K562 (cell line): ENCODE results near the gene CYBRD1. TPM values are rescaled to one million over a fixed set of nuclear protein-coding genes. Genes with fewer than 3 reads are reported as not detected.

Experiments
- ELF1 ChIP-seq: fragments of 200-800 bp; sonication (Bioruptor generic); IDR thresholded peaks from 2 replicates; pipeline ENCODE4 v1.6.1; 2016; ENCODE audit warnings: missing genetic modification characterization, missing compliant biosample characterization
- HNRNPH1 ChIP-seq: fragments of 200-400 bp; formaldehyde crosslinking; optimal IDR thresholded peaks from 2 replicates; pipeline ENCODE3; 2017; ENCODE audit warnings: low read depth, mild to moderate bottlenecking, low read length, moderate library complexity
- MAZ ChIP-seq, 2 experiments: fragments of 450-650 bp in 1 of 2; sonication (generic) in 1 of 2; formaldehyde crosslinking; IDR thresholded peaks in 1 of 2; conservative IDR thresholded peaks in 1 of 2; 2 replicates each; pipeline versions ENCODE4 v1.4.0 to v1.5.0; 2020; ENCODE audit warnings: mild to moderate bottlenecking in 1 of 2, missing genetic modification reagents in 1 of 2
- NR2C2 ChIP-seq, 2 experiments: fragments of 200-800 bp in 1 of 2; sonication (Bioruptor generic) in 1 of 2; sonication (generic) in 1 of 2; formaldehyde crosslinking in 1 of 2; IDR thresholded peaks; 2 replicates each; pipeline versions ENCODE4 v1.6.1 to v1.8.0; 2016 to 2022; ENCODE audit warnings: mild to moderate bottlenecking in 1 of 2, missing compliant biosample characterization in 1 of 2, missing genetic modification characterization in 1 of 2, missing genetic modification reagents in 1 of 2
- POLR2AphosphoS2 ChIP-seq: IDR thresholded peaks from 2 replicates; pipeline ENCODE4 v1.6.1; 2012; ENCODE audit warnings: low read length, improper control_type of control experiment
- POLR2B ChIP-seq: fragments of 450-650 bp; IDR thresholded peaks from 2 replicates; pipeline ENCODE4 v1.6.1; 2018; ENCODE audit warnings: low read depth; ENCODE audit not compliant: partially characterized antibody
- SAFB ChIP-seq: fragments of 200-400 bp; formaldehyde crosslinking; IDR thresholded peaks from 2 replicates; pipeline ENCODE4 v1.6.1; 2017; ENCODE audit warnings: low read depth, low read length, borderline replicate concordance
- SNIP1 ChIP-seq: fragments of 450-650 bp; IDR thresholded peaks from 2 replicates; pipeline ENCODE4 v1.7.1; 2017; ENCODE audit warnings: low read depth, mild to moderate bottlenecking
- ZBTB1 ChIP-seq: sonication (generic); formaldehyde crosslinking; IDR thresholded peaks from 2 replicates; pipeline ENCODE4 v1.8.1; 2023; ENCODE audit warnings: missing genetic modification reagents, low read depth, mild to moderate bottlenecking, borderline replicate concordance
- ZKSCAN3 ChIP-seq: fragments of 250-450 bp; sonication (Bioruptor Pico); IDR thresholded peaks from 2 replicates; pipeline ENCODE4 v1.4.0; 2020
- polyA plus RNA-seq, 8 experiments: library from polyadenylated mRNA; depleted of rRNA in 4 of 8; stranded (reverse) in 5 of 8; unstranded in 3 of 8; fragments of >200 nt; fragmentation: Nextera tagmentation in 2 of 8; fragmentation: Illumina TruSeq in 1 of 8; extraction: Ambion mirVana in 2 of 8; extraction: Trizol in 1 of 8; gene quantifications; 2 replicates each; pipeline versions ENCODE4 v1.2.1 to v1.2.3, GENCODE V29; 2011 to 2014; ENCODE audit warnings: inconsistent platforms in 1 of 8, missing spikeins in 1 of 8
- total RNA-seq, 7 experiments: library from RNA; depleted of rRNA in 6 of 7; stranded (reverse); fragments of >200 nt in 6 of 7; fragmentation: Illumina TruSeq in 2 of 7; extraction: Trizol in 2 of 7; gene quantifications; 2 replicates each; pipeline versions ENCODE4 v1.2.1 to v1.2.3, GENCODE V29; 2011 to 2021; ENCODE audit warnings: low replicate concordance in 1 of 7
- TF ChIP-seq, protein P1 (sequence below): fragments of 450-650 bp; IDR thresholded peaks from 2 replicates; pipeline ENCODE4 v1.6.1; 2016; ENCODE audit warnings: low read depth
- TF ChIP-seq, protein P2 (sequence below): fragments of 250-450 bp; sonication (Bioruptor Pico); IDR thresholded peaks from 2 replicates; pipeline ENCODE4 v1.6.1; 2021; ENCODE audit warnings: mild to moderate bottlenecking
- TF ChIP-seq, protein P3 (sequence below): fragments of 450-650 bp; IDR thresholded peaks from 2 replicates; pipeline ENCODE4 v1.6.1; 2016; ENCODE audit warnings: antibody characterized with exemption
- TF ChIP-seq, protein P4 (sequence below): fragments of 200-800 bp; sonication (Bioruptor generic); IDR thresholded peaks from 2 replicates; pipeline ENCODE4 v1.6.1; 2017; ENCODE audit warnings: missing genetic modification characterization, missing compliant biosample characterization

The CYBRD1 gene
- total and polyA plus RNA-seq, 9 of the 15 experiments (the other 6 are each of a cell fraction or from before 2014, with no cell fraction given) = 9.6 to 22.4 (median 15.6) TPM

DNA sequence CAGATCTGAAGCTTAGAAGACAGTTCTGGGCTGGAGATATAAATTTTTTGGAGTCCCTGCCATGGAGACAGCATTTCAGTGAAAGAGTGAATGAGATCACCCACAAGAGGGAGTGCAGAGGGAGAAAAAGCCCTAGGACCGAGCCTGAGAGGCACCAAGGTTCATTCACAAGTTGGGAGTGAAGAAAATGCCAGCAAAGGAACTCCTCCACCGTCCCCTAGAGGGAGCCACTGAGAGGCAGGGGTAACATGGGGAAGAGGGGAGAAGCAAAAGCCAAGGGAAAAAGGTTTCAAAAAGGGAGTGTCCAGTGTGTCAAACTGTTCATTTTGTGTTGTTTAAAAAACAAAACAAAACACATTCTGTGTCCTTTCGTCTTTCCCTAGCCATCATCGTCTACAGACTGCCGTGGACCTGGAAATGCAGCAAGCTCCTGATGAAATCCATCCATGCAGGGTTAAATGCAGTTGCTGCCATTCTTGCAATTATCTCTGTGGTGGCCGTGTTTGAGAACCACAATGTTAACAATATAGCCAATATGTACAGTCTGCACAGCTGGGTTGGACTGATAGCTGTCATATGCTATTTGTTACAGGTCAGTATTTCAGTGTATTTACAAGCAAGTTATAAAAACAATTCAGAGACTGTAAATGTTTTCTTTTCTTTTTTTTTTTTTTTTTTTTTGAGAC, 19.1 kb downstream of the CYBRD1 start (continued):
- TF ChIP-seq, protein P1, sequence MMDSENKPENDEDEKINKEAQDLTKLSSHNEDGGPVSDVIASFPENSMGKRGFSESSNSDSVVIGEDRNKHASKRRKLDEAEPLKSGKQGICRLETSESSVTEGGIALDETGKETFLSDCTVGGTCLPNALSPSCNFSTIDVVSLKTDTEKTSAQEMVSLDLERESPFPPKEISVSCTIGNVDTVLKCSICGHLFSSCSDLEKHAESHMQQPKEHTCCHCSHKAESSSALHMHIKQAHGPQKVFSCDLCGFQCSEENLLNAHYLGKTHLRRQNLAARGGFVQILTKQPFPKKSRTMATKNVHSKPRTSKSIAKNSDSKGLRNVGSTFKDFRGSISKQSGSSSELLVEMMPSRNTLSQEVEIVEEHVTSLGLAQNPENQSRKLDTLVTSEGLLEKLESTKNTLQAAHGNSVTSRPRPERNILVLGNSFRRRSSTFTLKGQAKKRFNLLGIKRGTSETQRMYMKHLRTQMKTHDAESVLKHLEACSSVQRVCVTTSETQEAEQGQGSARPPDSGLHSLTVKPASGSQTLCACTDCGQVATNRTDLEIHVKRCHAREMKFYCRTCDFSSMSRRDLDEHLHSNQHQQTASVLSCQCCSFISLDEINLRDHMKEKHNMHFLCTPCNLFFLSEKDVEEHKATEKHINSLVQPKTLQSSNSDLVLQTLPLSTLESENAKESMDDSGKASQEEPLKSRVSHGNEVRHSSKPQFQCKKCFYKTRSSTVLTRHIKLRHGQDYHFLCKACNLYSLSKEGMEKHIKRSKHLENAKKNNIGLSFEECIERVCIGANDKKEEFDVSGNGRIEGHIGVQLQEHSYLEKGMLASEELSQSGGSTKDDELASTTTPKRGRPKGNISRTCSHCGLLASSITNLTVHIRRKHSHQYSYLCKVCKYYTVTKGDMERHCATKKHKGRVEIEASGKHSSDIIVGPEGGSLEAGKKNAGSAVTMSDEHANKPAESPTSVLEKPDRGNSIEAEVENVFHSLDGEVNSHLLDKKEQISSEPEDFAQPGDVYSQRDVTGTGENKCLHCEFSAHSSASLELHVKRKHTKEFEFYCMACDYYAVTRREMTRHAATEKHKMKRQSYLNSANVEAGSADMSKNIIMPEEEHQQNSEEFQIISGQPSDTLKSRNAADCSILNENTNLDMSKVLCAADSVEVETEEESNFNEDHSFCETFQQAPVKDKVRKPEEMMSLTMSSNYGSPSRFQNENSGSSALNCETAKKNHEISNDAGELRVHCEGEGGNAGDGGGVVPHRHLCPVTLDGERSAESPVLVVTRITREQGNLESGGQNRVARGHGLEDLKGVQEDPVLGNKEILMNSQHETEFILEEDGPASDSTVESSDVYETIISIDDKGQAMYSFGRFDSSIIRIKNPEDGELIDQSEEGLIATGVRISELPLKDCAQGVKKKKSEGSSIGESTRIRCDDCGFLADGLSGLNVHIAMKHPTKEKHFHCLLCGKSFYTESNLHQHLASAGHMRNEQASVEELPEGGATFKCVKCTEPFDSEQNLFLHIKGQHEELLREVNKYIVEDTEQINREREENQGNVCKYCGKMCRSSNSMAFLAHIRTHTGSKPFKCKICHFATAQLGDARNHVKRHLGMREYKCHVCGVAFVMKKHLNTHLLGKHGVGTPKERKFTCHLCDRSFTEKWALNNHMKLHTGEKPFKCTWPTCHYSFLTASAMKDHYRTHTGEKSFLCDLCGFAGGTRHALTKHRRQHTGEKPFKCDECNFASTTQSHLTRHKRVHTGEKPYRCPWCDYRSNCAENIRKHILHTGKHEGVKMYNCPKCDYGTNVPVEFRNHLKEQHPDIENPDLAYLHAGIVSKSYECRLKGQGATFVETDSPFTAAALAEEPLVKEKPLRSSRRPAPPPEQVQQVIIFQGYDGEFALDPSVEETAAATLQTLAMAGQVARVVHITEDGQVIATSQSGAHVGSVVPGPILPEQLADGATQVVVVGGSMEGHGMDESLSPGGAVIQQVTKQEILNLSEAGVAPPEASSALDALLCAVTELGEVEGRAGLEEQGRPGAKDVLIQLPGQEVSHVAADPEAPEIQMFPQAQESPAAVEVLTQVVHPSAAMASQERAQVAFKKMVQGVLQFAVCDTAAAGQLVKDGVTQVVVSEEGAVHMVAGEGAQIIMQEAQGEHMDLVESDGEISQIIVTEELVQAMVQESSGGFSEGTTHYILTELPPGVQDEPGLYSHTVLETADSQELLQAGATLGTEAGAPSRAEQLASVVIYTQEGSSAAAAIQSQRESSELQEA = no peak
- no peak for TF ChIP-seq HNRNPH1
- no peak for TF ChIP-seq ELF1 (tag)
- TF ChIP-seq POLR2AphosphoS2 = no peak
- no peak for TF ChIP-seq SAFB
- TF ChIP-seq SNIP1 = no peak
- no peak for TF ChIP-seq ZBTB1
- TF ChIP-seq MAZ (CRISPR knock-in tag; conservative IDR thresholded peaks at IDR 0.05 in 1 of 2, IDR thresholded peaks at IDR 0.05 in 1 of 2) = 0 out of 4 replicates have a peak, but pooled peaks of 1 of the 2 experiments have one; percentile 49
- no peak for TF ChIP-seq POLR2B
- TF ChIP-seq ZKSCAN3 (CRISPR knock-in tag) = no peak
- TF ChIP-seq, protein P2, sequence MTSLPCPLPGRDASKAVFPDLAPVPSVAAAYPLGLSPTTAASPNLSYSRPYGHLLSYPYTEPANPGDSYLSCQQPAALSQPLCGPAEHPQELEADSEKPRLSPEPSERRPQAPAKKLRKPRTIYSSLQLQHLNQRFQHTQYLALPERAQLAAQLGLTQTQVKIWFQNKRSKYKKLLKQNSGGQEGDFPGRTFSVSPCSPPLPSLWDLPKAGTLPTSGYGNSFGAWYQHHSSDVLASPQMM (CRISPR knock-in tag) = no peak
- TF ChIP-seq, protein P3, sequence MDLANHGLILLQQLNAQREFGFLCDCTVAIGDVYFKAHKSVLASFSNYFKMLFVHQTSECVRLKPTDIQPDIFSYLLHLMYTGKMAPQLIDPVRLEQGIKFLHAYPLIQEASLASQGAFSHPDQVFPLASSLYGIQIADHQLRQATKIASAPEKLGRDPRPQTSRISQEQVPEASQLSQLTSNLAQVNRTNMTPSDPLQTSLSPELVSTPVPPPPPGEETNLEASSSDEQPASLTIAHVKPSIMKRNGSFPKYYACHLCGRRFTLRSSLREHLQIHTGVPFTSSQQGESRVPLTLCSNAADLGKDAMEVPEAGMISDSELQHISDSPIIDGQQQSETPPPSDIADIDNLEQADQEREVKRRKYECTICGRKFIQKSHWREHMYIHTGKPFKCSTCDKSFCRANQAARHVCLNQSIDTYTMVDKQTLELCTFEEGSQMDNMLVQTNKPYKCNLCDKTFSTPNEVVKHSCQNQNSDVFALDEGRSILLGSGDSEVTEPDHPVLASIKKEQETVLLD = 0 out of 2 replicates have a peak, but pooled peaks have one; percentile 23
- TF ChIP-seq NR2C2 (CRISPR knock-in tag; IDR thresholded peaks at IDR 0.05) = no peak
- no peak for TF ChIP-seq NR2C2 (tag; IDR thresholded peaks at IDR 0.05)
- TF ChIP-seq, protein P4, sequence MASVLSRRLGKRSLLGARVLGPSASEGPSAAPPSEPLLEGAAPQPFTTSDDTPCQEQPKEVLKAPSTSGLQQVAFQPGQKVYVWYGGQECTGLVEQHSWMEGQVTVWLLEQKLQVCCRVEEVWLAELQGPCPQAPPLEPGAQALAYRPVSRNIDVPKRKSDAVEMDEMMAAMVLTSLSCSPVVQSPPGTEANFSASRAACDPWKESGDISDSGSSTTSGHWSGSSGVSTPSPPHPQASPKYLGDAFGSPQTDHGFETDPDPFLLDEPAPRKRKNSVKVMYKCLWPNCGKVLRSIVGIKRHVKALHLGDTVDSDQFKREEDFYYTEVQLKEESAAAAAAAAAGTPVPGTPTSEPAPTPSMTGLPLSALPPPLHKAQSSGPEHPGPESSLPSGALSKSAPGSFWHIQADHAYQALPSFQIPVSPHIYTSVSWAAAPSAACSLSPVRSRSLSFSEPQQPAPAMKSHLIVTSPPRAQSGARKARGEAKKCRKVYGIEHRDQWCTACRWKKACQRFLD (CRISPR knock-in tag) = no peak
